Panc1 (cell line): ENCODE results near the gene TRIM56. TPM values are rescaled to one million over a fixed set of nuclear protein-coding genes. Genes with fewer than 3 reads are reported as not detected.

ENCODE experiments used
- ATAC-seq: fragments of 200-7000 bp; cut with Tn5 transposase; 2 replicates; pipeline ENCODE4 v1.9.1; 2020; ENCODE audit warnings: mild to moderate bottlenecking, moderate library complexity
- BruUV-seq: library from RNA; stranded (reverse); fragments of 400-500 nt; replicated peaks from 2 replicates; lab custom pipeline; 2021; lab: Mats Ljungman, UMichigan
- CTCF ChIA-PET: fragments of 300-600 bp; sonication (Branson Sonifier 250); formaldehyde crosslinking; loops from one replicate; lab custom pipeline; 2022; ENCODE audit warnings: antibody characterized with exemption; lab: Charles Lee
- POLR2A ChIA-PET: fragments of 300-600 bp; sonication (Branson Sonifier 250); formaldehyde crosslinking; loops from one replicate; lab custom pipeline; 2022; ENCODE audit warnings: antibody characterized with exemption; lab: Charles Lee
- DNase-seq: peaks from one replicate; pipeline ENCODE4 v3.0.0-alpha.2; 2010; ENCODE audit warnings: low read depth, low spot score
- H3K27ac ChIP-seq: 2 replicates; pipeline ENCODE4 v1.5.1; 2011; ENCODE audit warnings: mild to moderate bottlenecking, low read length, inconsistent platforms
- H3K27me3 ChIP-seq: fragments of 200-500 bp; sonication (Bioruptor generic); 2 replicates; pipeline ENCODE4 v1.6.0; 2014; ENCODE audit warnings: low read length, inconsistent platforms; ENCODE audit not compliant: control insufficient read depth, insufficient read depth
- H3K36me3 ChIP-seq: fragments of 200-500 bp; sonication (Bioruptor generic); 2 replicates; pipeline ENCODE4 v1.5.1; 2014; ENCODE audit warnings: inconsistent platforms, mild to moderate bottlenecking, low read length, moderate library complexity; ENCODE audit not compliant: control insufficient read depth, insufficient read depth
- H3K4me1 ChIP-seq: 2 replicates; pipeline ENCODE4 v1.5.1; 2011; ENCODE audit warnings: inconsistent platforms, mild to moderate bottlenecking, low read length, moderate library complexity; ENCODE audit not compliant: control insufficient read depth, insufficient read depth
- H3K4me3 ChIP-seq, 2 experiments: 2 replicates each; pipeline ENCODE4 v1.5.1; 2011 to 2012; ENCODE audit warnings: low read depth in 2 of 2, low read length in 2 of 2, mild to moderate bottlenecking in 2 of 2, inconsistent platforms in 1 of 2, moderate library complexity in 1 of 2
- H3K9me3 ChIP-seq: fragments of 200-500 bp; sonication (Bioruptor generic); 2 replicates; pipeline ENCODE4 v1.5.1; 2014; ENCODE audit warnings: low read depth, mild to moderate bottlenecking, inconsistent platforms, low read length, moderate library complexity; ENCODE audit not compliant: control insufficient read depth, insufficient read depth
- POLR2AphosphoS5 ChIP-seq: IDR thresholded peaks from 2 replicates; pipeline ENCODE4 v1.6.1; 2012; ENCODE audit warnings: mild to moderate bottlenecking, low read depth, low read length, moderate library complexity
- SIN3A ChIP-seq: IDR thresholded peaks from 2 replicates; pipeline ENCODE4 v1.6.1; 2012; ENCODE audit warnings: low read depth, mild to moderate bottlenecking, low read length, moderate library complexity, borderline replicate concordance; ENCODE audit not compliant: insufficient read depth
- TCF7L2 ChIP-seq: IDR thresholded peaks from 2 replicates; pipeline ENCODE4 v1.6.1; 2011; ENCODE audit warnings: mild to moderate bottlenecking, low read depth, low read length, inconsistent platforms
- in situ Hi-C: cut with HindIII; loops from 2 replicates; pipeline ENCODE4 v1.10.0; 2016; ENCODE audit warnings: low sequenced_read_pairs, low pct_unique_long_range_greater_than_20kb
- intact Hi-C: fragments of 100-400 bp; cut with micrococcal nuclease; formaldehyde crosslinking; loops from one replicate; pipeline ENCODE4 v1.10.0; 2022; ENCODE audit not compliant: unreplicated experiment
- total RNA-seq: library from RNA; stranded (reverse); gene quantifications from one replicate; pipeline ENCODE4 v1.2.1, GENCODE V29; 2021; ENCODE audit not compliant: unreplicated experiment
- TF ChIP-seq, protein P1 (sequence below), 2 experiments: IDR thresholded peaks; 2 replicates each; pipeline ENCODE4 v1.6.1; 2011 to 2012; ENCODE audit warnings: low read depth in 2 of 2, control low read depth in 1 of 2, low read length in 1 of 2, mild to moderate bottlenecking in 1 of 2, moderate library complexity in 1 of 2; ENCODE audit not compliant: insufficient read depth in 1 of 2
- TF ChIP-seq, protein P2 (sequence below): fragments of 450-650 bp; IDR thresholded peaks from 2 replicates; pipeline ENCODE4 v1.5.1; 2017; ENCODE audit warnings: mild to moderate bottlenecking

TRIM56 gene
- total RNA-seq, 1 experiment from 2014 or later, result 37.4 TPM

DNA sequence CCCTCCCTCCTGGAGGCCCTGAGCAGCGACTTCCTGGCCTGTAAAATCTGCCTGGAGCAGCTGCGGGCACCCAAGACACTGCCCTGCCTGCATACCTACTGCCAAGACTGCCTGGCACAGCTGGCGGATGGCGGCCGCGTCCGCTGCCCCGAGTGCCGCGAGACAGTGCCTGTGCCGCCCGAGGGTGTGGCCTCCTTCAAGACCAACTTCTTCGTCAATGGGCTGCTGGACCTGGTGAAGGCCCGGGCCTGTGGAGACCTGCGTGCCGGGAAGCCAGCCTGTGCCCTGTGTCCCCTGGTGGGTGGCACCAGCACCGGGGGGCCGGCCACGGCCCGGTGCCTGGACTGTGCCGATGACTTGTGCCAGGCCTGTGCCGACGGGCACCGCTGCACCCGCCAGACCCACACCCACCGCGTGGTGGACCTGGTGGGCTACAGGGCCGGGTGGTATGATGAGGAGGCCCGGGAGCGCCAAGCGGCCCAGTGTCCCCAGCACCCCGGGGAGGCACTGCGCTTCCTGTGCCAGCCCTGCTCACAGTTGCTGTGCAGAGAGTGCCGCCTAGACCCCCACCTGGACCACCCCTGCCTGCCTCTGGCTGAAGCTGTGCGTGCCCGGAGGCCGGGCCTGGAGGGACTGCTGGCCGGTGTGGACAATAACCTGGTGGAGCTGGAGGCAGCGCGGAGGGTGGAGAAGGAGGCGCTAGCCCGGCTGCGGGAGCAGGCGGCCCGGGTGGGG, 2.2 kb downstream of the TRIM56 start:
- H3K4me3 ChIP-seq, result no peak overlapping the region
- no peaks in the 10 kb centered on the region for H3K36me3 ChIP-seq
- TF ChIP-seq TCF7L2, result no peak
- no peak for TF ChIP-seq POLR2AphosphoS5
- no peak for TF ChIP-seq SIN3A
- TF ChIP-seq, protein P1, sequence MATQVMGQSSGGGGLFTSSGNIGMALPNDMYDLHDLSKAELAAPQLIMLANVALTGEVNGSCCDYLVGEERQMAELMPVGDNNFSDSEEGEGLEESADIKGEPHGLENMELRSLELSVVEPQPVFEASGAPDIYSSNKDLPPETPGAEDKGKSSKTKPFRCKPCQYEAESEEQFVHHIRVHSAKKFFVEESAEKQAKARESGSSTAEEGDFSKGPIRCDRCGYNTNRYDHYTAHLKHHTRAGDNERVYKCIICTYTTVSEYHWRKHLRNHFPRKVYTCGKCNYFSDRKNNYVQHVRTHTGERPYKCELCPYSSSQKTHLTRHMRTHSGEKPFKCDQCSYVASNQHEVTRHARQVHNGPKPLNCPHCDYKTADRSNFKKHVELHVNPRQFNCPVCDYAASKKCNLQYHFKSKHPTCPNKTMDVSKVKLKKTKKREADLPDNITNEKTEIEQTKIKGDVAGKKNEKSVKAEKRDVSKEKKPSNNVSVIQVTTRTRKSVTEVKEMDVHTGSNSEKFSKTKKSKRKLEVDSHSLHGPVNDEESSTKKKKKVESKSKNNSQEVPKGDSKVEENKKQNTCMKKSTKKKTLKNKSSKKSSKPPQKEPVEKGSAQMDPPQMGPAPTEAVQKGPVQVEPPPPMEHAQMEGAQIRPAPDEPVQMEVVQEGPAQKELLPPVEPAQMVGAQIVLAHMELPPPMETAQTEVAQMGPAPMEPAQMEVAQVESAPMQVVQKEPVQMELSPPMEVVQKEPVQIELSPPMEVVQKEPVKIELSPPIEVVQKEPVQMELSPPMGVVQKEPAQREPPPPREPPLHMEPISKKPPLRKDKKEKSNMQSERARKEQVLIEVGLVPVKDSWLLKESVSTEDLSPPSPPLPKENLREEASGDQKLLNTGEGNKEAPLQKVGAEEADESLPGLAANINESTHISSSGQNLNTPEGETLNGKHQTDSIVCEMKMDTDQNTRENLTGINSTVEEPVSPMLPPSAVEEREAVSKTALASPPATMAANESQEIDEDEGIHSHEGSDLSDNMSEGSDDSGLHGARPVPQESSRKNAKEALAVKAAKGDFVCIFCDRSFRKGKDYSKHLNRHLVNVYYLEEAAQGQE (IDR thresholded peaks at IDR 0.05; ENCODE audit: insufficient read depth in 1 of 2, low read depth in 2 of 2, low read length in 1 of 2), result no peak
- TF ChIP-seq, protein P2, sequence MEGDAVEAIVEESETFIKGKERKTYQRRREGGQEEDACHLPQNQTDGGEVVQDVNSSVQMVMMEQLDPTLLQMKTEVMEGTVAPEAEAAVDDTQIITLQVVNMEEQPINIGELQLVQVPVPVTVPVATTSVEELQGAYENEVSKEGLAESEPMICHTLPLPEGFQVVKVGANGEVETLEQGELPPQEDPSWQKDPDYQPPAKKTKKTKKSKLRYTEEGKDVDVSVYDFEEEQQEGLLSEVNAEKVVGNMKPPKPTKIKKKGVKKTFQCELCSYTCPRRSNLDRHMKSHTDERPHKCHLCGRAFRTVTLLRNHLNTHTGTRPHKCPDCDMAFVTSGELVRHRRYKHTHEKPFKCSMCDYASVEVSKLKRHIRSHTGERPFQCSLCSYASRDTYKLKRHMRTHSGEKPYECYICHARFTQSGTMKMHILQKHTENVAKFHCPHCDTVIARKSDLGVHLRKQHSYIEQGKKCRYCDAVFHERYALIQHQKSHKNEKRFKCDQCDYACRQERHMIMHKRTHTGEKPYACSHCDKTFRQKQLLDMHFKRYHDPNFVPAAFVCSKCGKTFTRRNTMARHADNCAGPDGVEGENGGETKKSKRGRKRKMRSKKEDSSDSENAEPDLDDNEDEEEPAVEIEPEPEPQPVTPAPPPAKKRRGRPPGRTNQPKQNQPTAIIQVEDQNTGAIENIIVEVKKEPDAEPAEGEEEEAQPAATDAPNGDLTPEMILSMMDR, result no peak
- H3K4me1 ChIP-seq, result peaks cover 14% of the 10 kb centered on the region
- DNase-seq (no peak), ATAC-seq (no peak)
- CTCF ChIA-PET, result interaction anchor here (0.9 kb wide), 1 partner anchor 10 kb away, joined by 3 read pairs; no protein-coding TSS in a partner anchor
- intact Hi-C loops (no loop called here), in situ Hi-C loops (no loop called here)
- POLR2A ChIA-PET, result no interaction called here
- H3K9me3 ChIP-seq, result no peaks in the 10 kb centered on the region
- no TSS peak for BruUV-seq
- no peaks in the 10 kb centered on the region for H3K27me3 ChIP-seq
- H3K27ac ChIP-seq, result no peak overlapping the region; the same call in 1 of the 2 replicates

DNA sequence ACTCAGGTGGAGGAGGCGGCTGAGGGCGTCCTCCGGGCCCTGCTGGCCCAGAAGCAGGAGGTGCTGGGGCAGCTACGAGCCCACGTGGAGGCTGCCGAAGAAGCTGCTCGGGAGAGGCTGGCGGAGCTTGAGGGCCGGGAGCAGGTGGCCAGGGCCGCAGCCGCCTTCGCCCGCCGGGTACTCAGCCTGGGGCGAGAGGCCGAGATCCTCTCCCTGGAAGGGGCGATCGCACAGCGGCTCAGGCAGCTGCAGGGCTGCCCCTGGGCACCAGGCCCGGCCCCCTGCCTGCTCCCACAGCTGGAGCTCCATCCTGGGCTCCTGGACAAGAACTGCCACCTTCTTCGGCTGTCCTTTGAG, 2.8 kb downstream of the TRIM56 start:
- POLR2A ChIA-PET, result no interaction called here
- Histone ChIP-seq H3K4me3 (no peak overlapping the region), H3K36me3 (no peaks in the 10 kb centered on the region), H3K4me1 (peaks cover 14% of the 10 kb centered on the region), H3K27ac (no peak overlapping the region), H3K9me3 (no peaks in the 10 kb centered on the region), H3K27me3 (no peaks in the 10 kb centered on the region)
- no peak for ATAC-seq
- CTCF ChIA-PET, result interaction anchor here (0.9 kb wide), 1 partner anchor 10 kb away, joined by 3 read pairs; no protein-coding TSS in a partner anchor
- intact Hi-C loops (no loop called here), in situ Hi-C loops (no loop called here)
- TF ChIP-seq, protein P2, result no peak
- no peak for TF ChIP-seq SIN3A
- TF ChIP-seq, protein P1 (IDR thresholded peaks at IDR 0.05; ENCODE audit: insufficient read depth in 1 of 2, low read depth in 2 of 2, low read length in 1 of 2), result no peak
- TF ChIP-seq TCF7L2, result no peak
- no peak for TF ChIP-seq POLR2AphosphoS5
- no peak for DNase-seq
- no TSS peak for BruUV-seq
